ENCODE data around the gene SYNGR3.
A peak's percentile ranks its signal among the peaks of the same experiment; 100 is the strongest.

SYNGR3 gene

GRCh38 chr16:1992704-1993317 is 3.0 kb downstream of the SYNGR3 start:
- no peak for DNase-seq

- DNase-seq, result no peak
Observed at GRCh38 chr16:1993731-1994131, 4.0 kb downstream of the SYNGR3 start.

GRCh38 chr16:1997494-1998359 is 8.0 kb downstream of the SYNGR3 start:
- DNase-seq, result no peak

- DNase-seq, result no peak
Observed at GRCh38 chr16:1998360-1998835, 8.6 kb downstream of the SYNGR3 start.

GRCh38 chr16:1998852-1999801 is 9.4 kb downstream of the SYNGR3 start:
- DNase-seq, result no peak

- no peak for DNase-seq
Observed at GRCh38 chr16:1999866-2000514, 10.2 kb downstream of the SYNGR3 start.

GRCh38 chr16:2001035-2001434 is 11.3 kb downstream of the SYNGR3 start:
- DNase-seq, result no peak

- no peak for DNase-seq
Observed at GRCh38 chr16:2001456-2002355, 11.9 kb downstream of the SYNGR3 start.

- DNase-seq, result no peak
Observed at GRCh38 chr16:2002406-2003230, 12.8 kb downstream of the SYNGR3 start.

GRCh38 chr16:2003231-2003826 is 13.6 kb downstream of the SYNGR3 start:
- no peak for DNase-seq

- peak; percentile 85 for DNase-seq
Observed at GRCh38 chr16:2003827-2004641, 14.3 kb downstream of the SYNGR3 start.

- no peak for DNase-seq
Observed at GRCh38 chr16:2004795-2005517, 15.2 kb downstream of the SYNGR3 start.

- DNase-seq, result peak; percentile 28
Observed at GRCh38 chr16:2005646-2006045, 15.9 kb downstream of the SYNGR3 start.

GRCh38 chr16:2006317-2006716 is 16.5 kb downstream of the SYNGR3 start:
- DNase-seq, result no peak

- DNase-seq, result no peak
Observed at GRCh38 chr16:2007081-2007836, 17.5 kb downstream of the SYNGR3 start.

GRCh38 chr16:2008009-2008526 is 18.3 kb downstream of the SYNGR3 start:
- DNase-seq, result no peak

- no peak for DNase-seq
Observed at GRCh38 chr16:2008631-2009163, 18.9 kb downstream of the SYNGR3 start.
